Measurements from ENCODE around the gene GNAZ. TPM values are rescaled to one million over a fixed set of nuclear protein-coding genes. Genes with fewer than 3 reads are reported as not detected.

Gene GNAZ
- total RNA-seq, 1 donor from 2014 or later: 0.51 TPM

GRCh38 chr22:23121000-23121421 is 50.7 kb downstream of the GNAZ start:
- H3K4me1 Mint-ChIP-seq: peaks cover 8% of the 10 kb centered on the region
- intact Hi-C loops (cut with micrococcal nuclease): no loop called here
- no peak for DNase-seq
- peaks cover 9% of the 10 kb centered on the region for H3K9me3 Mint-ChIP-seq
- no peak overlapping the region for H3K4me3 Mint-ChIP-seq
- H3K27ac Mint-ChIP-seq: no peak overlapping the region
- peaks cover 3% of the 10 kb centered on the region for H3K36me3 Mint-ChIP-seq (ENCODE audit: low read depth)
- H3K27me3 Mint-ChIP-seq: no peaks in the 10 kb centered on the region

GRCh38 chr22:23121424-23121823 is 51.1 kb downstream of the GNAZ start:
- intact Hi-C loops (cut with micrococcal nuclease): no loop called here

DNA sequence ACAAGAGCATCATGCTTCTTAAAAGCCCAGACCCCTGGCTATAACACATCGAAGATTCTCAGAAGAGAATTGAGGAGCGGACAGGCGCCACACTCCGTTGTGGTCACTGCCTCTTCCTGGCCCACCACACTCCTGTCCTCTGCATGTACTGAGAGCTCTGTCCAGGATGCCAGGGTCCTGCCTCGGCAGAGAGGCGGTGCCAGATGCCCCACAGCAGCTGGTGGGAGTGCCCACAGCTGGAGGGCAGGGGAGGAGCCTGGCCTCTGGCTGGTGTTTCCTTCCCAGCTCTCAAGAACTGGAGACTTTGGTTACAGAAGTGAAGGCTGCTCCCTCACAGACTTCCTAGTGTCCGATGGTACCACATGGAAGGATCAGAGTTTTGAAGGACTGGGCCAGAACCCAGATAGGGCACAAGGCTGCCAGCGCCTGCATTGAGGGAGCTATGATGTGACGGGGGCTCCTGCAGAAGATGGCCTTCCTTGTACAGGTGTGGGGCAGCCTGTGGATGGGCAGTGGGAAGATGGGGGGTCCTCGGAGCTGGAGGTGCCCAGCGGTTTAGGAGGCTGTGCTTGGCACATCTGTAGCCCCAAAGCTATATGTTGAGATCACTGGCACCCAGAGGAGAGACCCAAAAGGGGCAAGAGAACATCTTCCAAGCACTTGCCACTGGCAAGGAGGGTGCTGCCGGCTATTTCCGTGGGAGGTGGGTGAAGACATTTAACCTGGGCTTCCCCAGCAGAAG is 52.1 kb downstream of the GNAZ start:
- H3K27ac Mint-ChIP-seq: no peak overlapping the region
- H3K4me1 Mint-ChIP-seq: peaks cover 8% of the 10 kb centered on the region
- no peaks in the 10 kb centered on the region for H3K27me3 Mint-ChIP-seq
- DNase-seq: no peak
- H3K9me3 Mint-ChIP-seq: peaks cover 9% of the 10 kb centered on the region
- peaks cover 3% of the 10 kb centered on the region for H3K36me3 Mint-ChIP-seq (ENCODE audit: low read depth)
- H3K4me3 Mint-ChIP-seq: no peak overlapping the region
- intact Hi-C loops (cut with micrococcal nuclease): no loop called here

More at GRCh38 chr22:23121424-23121823, 51.1 kb downstream of the GNAZ start:
- no peak for DNase-seq
- Mint-ChIP-seq H3K4me1 (peaks cover 8% of the 10 kb centered on the region), H3K27me3 (no peaks in the 10 kb centered on the region), H3K36me3 (ENCODE audit: low read depth) (peaks cover 3% of the 10 kb centered on the region), H3K27ac (no peak overlapping the region), H3K9me3 (peaks cover 9% of the 10 kb centered on the region), H3K4me3 (no peak overlapping the region)

DNA sequence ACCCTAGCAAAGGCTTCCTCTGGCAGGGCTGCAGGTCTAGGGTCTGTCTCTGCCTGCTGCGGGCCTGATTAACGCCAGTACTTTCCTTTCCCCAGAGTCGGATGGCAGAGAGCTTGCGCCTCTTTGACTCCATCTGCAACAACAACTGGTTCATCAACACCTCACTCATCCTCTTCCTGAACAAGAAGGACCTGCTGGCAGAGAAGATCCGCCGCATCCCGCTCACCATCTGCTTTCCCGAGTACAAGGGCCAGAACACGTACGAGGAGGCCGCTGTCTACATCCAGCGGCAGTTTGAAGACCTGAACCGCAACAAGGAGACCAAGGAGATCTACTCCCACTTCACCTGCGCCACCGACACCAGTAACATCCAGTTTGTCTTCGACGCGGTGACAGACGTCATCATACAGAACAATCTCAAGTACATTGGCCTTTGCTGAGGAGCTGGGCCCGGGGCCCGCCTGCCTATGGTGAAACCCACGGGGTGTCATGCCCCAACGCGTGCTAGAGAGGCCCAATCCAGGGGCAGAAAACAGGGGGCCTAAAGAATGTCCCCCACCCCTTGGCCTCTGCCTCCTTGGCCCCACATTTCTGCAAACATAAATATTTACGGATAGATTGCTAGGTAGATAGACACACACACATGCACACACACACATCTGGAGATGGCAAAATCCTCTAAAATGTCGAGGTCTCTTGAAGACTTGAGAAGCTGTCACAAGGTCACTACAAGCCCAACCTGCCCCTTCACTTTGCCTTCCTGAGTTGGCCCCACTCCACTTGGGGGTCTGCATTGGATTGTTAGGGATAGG is 52.9 kb downstream of the GNAZ start:
- H3K4me1 Mint-ChIP-seq: peaks cover 8% of the 10 kb centered on the region
- DNase-seq: no peak
- peaks cover 3% of the 10 kb centered on the region for H3K36me3 Mint-ChIP-seq (ENCODE audit: low read depth)
- no peak overlapping the region for H3K4me3 Mint-ChIP-seq
- intact Hi-C loops (cut with micrococcal nuclease): no loop called here
- H3K27ac Mint-ChIP-seq: no peak overlapping the region
- H3K27me3 Mint-ChIP-seq: no peaks in the 10 kb centered on the region
- peaks cover 9% of the 10 kb centered on the region for H3K9me3 Mint-ChIP-seq

DNA sequence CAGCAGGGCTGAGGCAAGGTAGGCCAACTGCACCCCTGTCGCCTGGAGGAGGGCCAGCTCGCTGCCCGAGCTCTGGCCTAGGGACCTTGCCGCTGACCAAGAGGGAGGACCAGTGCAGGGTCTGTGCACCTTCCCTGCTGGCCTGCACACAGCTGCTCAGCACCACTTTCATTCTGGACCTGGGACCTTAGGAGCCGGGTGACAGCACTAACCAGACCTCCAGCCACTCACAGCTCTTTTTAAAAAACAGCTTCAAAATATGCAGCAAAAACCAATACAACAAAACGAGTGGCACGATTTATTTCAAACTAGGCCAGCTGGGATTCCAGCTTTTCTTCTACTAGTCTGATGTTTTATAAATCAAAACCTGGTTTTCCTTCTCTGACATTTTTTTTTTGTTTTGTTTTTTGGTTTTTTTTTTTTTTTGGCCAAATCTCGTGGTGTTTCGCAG is 53.5 kb downstream of the GNAZ start:
- peaks cover 9% of the 10 kb centered on the region for H3K9me3 Mint-ChIP-seq
- DNase-seq: no peak
- H3K27me3 Mint-ChIP-seq: peaks cover 3% of the 10 kb centered on the region
- H3K36me3 Mint-ChIP-seq (ENCODE audit: low read depth): peaks cover 3% of the 10 kb centered on the region
- no peak overlapping the region for H3K27ac Mint-ChIP-seq
- no peak overlapping the region for H3K4me3 Mint-ChIP-seq
- peaks cover 12% of the 10 kb centered on the region for H3K4me1 Mint-ChIP-seq
- intact Hi-C loops (cut with micrococcal nuclease): no loop called here

DNA sequence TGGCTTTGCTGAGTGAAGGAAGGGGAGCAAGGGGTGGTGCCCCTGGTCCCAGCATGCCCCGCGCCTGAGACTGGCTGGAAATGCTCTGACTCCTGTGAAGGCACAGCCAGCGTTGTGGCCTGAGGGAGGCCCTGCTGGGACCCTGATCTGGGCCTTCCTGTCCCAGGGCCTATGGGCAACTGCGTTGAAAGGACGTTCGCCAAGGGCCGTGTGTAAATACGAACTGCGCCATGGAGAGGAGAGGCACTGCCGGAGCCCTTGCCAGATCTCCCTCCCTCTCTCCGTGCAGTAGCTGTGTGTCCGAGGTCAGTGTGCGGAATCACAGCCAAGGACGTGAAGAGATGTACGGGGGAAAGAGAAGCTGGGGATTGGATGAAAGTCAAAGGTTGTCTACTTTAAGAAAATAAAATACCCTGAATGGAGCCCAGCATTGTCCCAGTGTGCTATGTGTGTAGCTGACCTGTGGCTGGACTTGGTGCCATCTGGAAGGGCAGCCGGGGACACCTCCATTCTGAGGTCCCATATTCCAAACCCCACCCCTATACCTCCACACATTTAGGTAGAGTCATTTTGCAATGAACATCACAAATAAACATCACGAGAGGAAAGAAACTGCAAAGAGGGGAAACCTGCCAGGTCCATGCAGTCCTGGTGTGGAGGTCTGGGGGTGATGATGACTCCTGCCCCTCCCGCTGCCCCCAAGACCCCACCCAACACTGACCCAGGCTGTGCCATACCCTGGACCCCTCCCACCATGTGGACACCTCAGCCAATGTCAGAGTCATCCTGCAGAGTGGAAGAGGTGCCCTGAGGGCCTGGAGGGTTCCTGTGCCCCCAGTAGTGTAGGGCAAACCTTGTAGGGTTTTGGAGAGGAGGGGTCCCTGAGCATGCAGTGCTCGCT is 54.5 kb downstream of the GNAZ start:
- intact Hi-C loops (cut with micrococcal nuclease): no loop called here

DNA sequence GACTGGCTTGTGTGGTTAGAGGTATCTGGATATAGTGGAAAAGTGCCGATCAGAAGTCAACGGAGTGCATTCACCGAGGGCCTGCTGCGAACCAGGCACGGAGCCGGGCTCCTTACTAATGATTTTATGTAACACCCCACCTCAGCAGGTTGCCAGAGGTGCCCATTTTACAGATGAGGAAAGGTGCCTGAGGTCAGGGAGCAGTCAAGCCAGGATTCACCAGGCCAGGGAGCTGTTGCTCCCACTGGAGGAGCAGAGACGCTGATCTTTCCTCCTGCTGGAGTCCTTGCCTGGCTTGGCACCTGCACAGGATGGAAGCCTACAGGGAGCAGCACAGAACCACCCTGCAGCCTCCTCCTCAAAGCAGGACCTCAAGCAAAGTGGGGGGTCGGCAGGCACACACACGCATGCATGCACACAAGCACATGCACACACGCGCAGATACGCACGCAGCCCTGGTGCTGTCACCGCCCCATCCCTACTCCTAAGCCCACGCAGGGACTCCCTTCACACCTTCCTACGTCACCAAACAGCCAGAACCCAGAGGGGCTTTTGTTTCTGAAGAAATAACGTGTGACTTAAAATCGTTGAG is 55.3 kb downstream of the GNAZ start:
- no peak for DNase-seq
- intact Hi-C loops (cut with micrococcal nuclease): no loop called here
- Mint-ChIP-seq H3K9me3 (no peaks in the 10 kb centered on the region), H3K36me3 (ENCODE audit: low read depth) (no peaks in the 10 kb centered on the region), H3K4me1 (peaks cover 3% of the 10 kb centered on the region), H3K27me3 (peaks cover 3% of the 10 kb centered on the region), H3K27ac (no peak overlapping the region), H3K4me3 (no peak overlapping the region)

More for the DNA sequence above, 54.5 kb downstream of the GNAZ start:
- Mint-ChIP-seq H3K9me3 (peaks cover 2% of the 10 kb centered on the region), H3K27ac (no peak overlapping the region), H3K27me3 (peaks cover 3% of the 10 kb centered on the region), H3K4me3 (no peak overlapping the region), H3K36me3 (ENCODE audit: low read depth) (no peaks in the 10 kb centered on the region), H3K4me1 (peaks cover 5% of the 10 kb centered on the region)
- DNase-seq: no peak

DNA sequence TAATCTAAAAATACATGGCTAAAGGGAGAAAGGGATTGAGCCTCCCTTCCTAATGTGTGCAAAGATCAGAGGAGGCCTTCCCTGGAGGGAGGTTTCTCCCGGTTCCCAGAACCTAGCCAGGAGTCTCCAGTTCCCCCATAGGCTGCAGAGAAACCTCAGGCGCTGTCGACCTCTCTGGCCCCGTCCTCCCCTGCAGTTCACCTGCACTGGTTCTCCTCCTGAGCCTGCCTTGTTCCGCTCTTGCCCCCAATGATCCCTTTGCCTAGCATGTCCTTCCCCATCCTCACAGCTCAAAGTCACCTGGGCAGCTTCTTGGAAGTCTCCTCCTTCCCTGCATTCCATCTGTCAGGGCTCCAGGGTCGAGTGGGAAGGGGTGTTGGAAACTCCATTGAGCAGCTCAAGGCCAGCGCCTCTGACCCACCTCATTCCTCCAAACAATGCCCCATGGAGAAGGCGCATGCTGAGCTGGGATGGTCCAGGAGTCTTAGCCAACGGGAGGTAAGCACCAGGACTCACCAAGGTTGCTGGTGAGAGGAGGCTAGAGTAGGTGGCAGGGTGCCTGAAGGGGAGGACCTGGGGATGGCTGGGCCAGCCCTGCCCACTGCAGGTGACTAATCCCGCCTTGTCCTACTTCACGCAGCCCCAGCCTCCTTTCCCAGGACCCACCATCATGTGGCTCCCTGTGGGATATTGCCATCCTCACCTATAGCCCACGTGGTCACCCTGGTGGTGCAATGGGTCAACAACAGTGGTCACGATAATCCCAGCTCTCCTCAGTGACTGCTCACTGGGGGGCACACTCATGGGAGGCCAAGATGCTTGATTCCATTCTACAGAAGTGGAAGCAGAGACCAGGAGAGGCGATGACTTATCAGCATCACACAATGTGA is 56.1 kb downstream of the GNAZ start:
- DNase-seq: no peak
- H3K9me3 Mint-ChIP-seq: no peaks in the 10 kb centered on the region
- no peak overlapping the region for H3K27ac Mint-ChIP-seq
- no peaks in the 10 kb centered on the region for H3K36me3 Mint-ChIP-seq (ENCODE audit: low read depth)
- intact Hi-C loops (cut with micrococcal nuclease): no loop called here
- H3K27me3 Mint-ChIP-seq: peaks cover 5% of the 10 kb centered on the region
- H3K4me1 Mint-ChIP-seq: peaks cover 3% of the 10 kb centered on the region
- H3K4me3 Mint-ChIP-seq: no peak overlapping the region

GRCh38 chr22:23127055-23127756 is 56.9 kb downstream of the GNAZ start:
- Mint-ChIP-seq H3K4me1 (peaks cover 3% of the 10 kb centered on the region), H3K27ac (no peak overlapping the region), H3K27me3 (peaks cover 6% of the 10 kb centered on the region), H3K9me3 (no peaks in the 10 kb centered on the region), H3K4me3 (no peak overlapping the region), H3K36me3 (ENCODE audit: low read depth) (no peaks in the 10 kb centered on the region)
- intact Hi-C loops (cut with micrococcal nuclease): no loop called here
- no peak for DNase-seq

- Mint-ChIP-seq H3K9me3 (no peaks in the 10 kb centered on the region), H3K36me3 (ENCODE audit: low read depth) (no peaks in the 10 kb centered on the region)
Observed at GRCh38 chr22:23127788-23128187, 57.5 kb downstream of the GNAZ start.

DNA sequence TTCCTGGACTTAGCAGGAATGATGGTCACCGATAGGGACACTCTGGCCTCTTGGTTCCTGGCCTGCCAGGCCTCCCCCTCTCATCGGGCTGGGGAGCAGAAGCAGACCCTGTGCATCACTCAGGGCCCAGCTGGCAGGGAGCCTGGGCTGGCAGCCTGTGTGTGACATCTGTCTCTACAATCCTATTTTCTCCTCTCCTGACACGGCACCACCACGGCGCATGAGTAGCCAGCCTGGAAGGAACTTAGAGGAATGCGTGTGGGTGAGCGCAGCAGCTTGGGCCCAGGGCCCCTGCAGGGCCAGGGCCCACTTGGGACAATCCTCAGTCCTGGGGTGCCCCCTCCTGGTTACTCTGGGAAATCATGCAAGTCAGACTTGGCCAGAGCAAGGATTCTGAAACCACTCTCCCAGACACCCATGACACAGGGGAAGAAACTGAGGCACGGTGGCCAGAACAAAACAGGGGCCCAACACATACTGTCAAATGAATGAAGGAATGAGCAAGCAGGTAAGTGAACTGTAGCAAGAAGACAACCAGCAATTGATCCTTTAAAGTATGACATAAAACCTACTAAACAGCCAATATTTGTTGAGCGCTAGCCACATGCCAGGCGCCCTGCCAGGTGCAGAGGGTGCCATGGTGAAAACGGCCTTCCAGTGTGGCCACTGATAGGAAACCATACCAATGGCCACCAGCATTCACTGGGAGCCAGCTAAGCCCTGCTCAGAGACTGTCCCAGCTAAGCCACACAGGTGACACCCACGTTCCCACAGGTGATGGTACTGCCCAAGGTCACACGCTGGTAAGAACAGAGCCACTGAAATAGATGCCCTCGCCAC is 58.2 kb downstream of the GNAZ start:
- H3K4me1 Mint-ChIP-seq: peaks cover 3% of the 10 kb centered on the region
- peaks cover 6% of the 10 kb centered on the region for H3K27me3 Mint-ChIP-seq
- H3K9me3 Mint-ChIP-seq: no peaks in the 10 kb centered on the region
- DNase-seq: peak; percentile 91
- no peaks in the 10 kb centered on the region for H3K36me3 Mint-ChIP-seq (ENCODE audit: low read depth)
- H3K27ac Mint-ChIP-seq: no peak overlapping the region
- H3K4me3 Mint-ChIP-seq: no peak overlapping the region
- intact Hi-C loops (cut with micrococcal nuclease): loop anchor here (1.0 kb wide), 1 partner anchor 169 kb away; no protein-coding TSS in a partner anchor

More at GRCh38 chr22:23127788-23128187, 57.5 kb downstream of the GNAZ start:
- intact Hi-C loops (cut with micrococcal nuclease): loop anchor here (1.0 kb wide), 1 partner anchor 168 kb away; no protein-coding TSS in a partner anchor
- Mint-ChIP-seq H3K27ac (no peak overlapping the region), H3K27me3 (peaks cover 6% of the 10 kb centered on the region), H3K4me1 (peaks cover 3% of the 10 kb centered on the region), H3K4me3 (no peak overlapping the region)
- no peak for DNase-seq

Measured in activated CD4-positive, alpha-beta T cell treated with anti-CD3 and anti-CD28 coated beads, Interleukin-2, amount 10 ng/mL, durations not matched to agents 24 days and 14 days (primary cell).